K562 (cell line): Measurements from ENCODE around the gene MAP1S. TPM values are rescaled to one million over a fixed set of nuclear protein-coding genes. Genes with fewer than 3 reads are reported as not detected.

Experiments used
- ATF6 ChIP-seq: sonication (generic); formaldehyde crosslinking; IDR thresholded peaks from 2 replicates; pipeline ENCODE4 v1.4.0; 2020; ENCODE audit warnings: mild to moderate bottlenecking, missing genetic modification reagents
- HNRNPL ChIP-seq: fragments of 200-400 bp; formaldehyde crosslinking; IDR thresholded peaks from 2 replicates; pipeline ENCODE4 v1.6.1; 2017; ENCODE audit warnings: low read depth, mild to moderate bottlenecking, low read length
- MCM7 ChIP-seq, 2 experiments: fragments of 450-650 bp; IDR thresholded peaks; 2 replicates each; pipeline ENCODE4 v1.6.1; 2016 to 2018
- NFIC ChIP-seq: fragments of 450-650 bp; IDR thresholded peaks from 2 replicates; pipeline ENCODE4 v1.6.1; 2017; ENCODE audit warnings: mild to moderate bottlenecking, inconsistent platforms
- NR2C1 ChIP-seq, 2 experiments: fragments of 450-650 bp; IDR thresholded peaks; 2 replicates each; pipeline ENCODE4 v1.6.1; 2017; ENCODE audit warnings: mild to moderate bottlenecking in 2 of 2, antibody characterized with exemption in 1 of 2, inconsistent platforms in 1 of 2, missing compliant biosample characterization in 1 of 2, missing genetic modification characterization in 1 of 2
- PREB ChIP-seq: sonication (generic); formaldehyde crosslinking; IDR thresholded peaks from 2 replicates; pipeline ENCODE4 v1.8.1; 2023; ENCODE audit warnings: mild to moderate bottlenecking, missing genetic modification reagents
- TOE1 ChIP-seq, 2 experiments: fragments of 450-650 bp in 1 of 2; sonication (generic) in 1 of 2; formaldehyde crosslinking in 1 of 2; IDR thresholded peaks; 2 replicates each; pipeline versions ENCODE4 v1.7.1 to v1.8.0; 2016 to 2022; ENCODE audit warnings: borderline replicate concordance in 2 of 2, mild to moderate bottlenecking in 2 of 2, antibody characterized with exemption in 1 of 2, inconsistent platforms in 1 of 2, low read depth in 1 of 2, missing genetic modification reagents in 1 of 2, moderate library complexity in 1 of 2
- ZFPM2 ChIP-seq: fragments of 250-450 bp; sonication (Bioruptor Pico); IDR thresholded peaks from 2 replicates; pipeline ENCODE4 v1.5.1; 2022; ENCODE audit warnings: mild to moderate bottlenecking
- ZNF507 ChIP-seq: conservative IDR thresholded peaks from 2 replicates; pipeline ENCODE4 v1.6.1; 2017; ENCODE audit warnings: missing genetic modification characterization, missing compliant biosample characterization
- polyA plus RNA-seq, 8 experiments: library from polyadenylated mRNA; depleted of rRNA in 4 of 8; stranded (reverse) in 5 of 8; unstranded in 3 of 8; fragments of >200 nt; fragmentation: Nextera tagmentation in 2 of 8; fragmentation: Illumina TruSeq in 1 of 8; extraction: Ambion mirVana in 2 of 8; extraction: Trizol in 1 of 8; gene quantifications; 2 replicates each; pipeline versions ENCODE4 v1.2.1 to v1.2.3, GENCODE V29; 2011 to 2014; ENCODE audit warnings: inconsistent platforms in 1 of 8, missing spikeins in 1 of 8
- total RNA-seq, 7 experiments: library from RNA; depleted of rRNA in 6 of 7; stranded (reverse); fragments of >200 nt in 6 of 7; fragmentation: Illumina TruSeq in 2 of 7; extraction: Trizol in 2 of 7; gene quantifications; 2 replicates each; pipeline versions ENCODE4 v1.2.1 to v1.2.3, GENCODE V29; 2011 to 2021; ENCODE audit warnings: low replicate concordance in 1 of 7

MAP1S gene
- total and polyA plus RNA-seq, 9 of the 15 experiments (the other 6 are each of a cell fraction or from before 2014, with no cell fraction given): 2.0 to 81.0 (median 9.5) TPM

GRCh38 chr19:17751103-17751911, 32.0 kb downstream of the MAP1S start, which contains the start of gene FCHO1 (continued):
- TF ChIP-seq ATF6 (peak; percentile 79; the same call in 1 of the 2 replicates), ZFPM2 (CRISPR knock-in tag) (no peak), HNRNPL (no peak), PREB (CRISPR knock-in tag) (no peak), NFIC (peak; percentile 46; the same call in 1 of the 2 replicates), MCM7 (IDR thresholded peaks at IDR 0.05) (no peak), ZNF507 (no peak), NR2C1 (IDR thresholded peaks at IDR 0.05) (no peak; the same call in 1 of the 2 replicates), NR2C1 (tag; IDR thresholded peaks at IDR 0.05) (no peak), TOE1 (IDR thresholded peaks at IDR 0.05; ENCODE audit: borderline replicate concordance) (peak; percentile 75), TOE1 (CRISPR knock-in tag; IDR thresholded peaks at IDR 0.05; ENCODE audit: borderline replicate concordance, low read depth) (no peak; the same call in 1 of the 2 replicates)
- TF ChIP-seq, all 486 proteins: peak for 151
